Muscle of arm (tissue), 12 donors: ENCODE measurements around the gene CHST13. TPM values are rescaled to one million over a fixed set of nuclear protein-coding genes. Genes with fewer than 3 reads are reported as not detected.

Experiments used
- DNase-seq: peaks from one replicate; pipeline ENCODE4 v3.0.0-alpha.2; 2013
- polyA plus RNA-seq, 12 donors: library from polyadenylated mRNA; unstranded; fragments of 120-200 nt; gene quantifications; one replicate each; pipeline ENCODE4 v1.2.1, GENCODE V29; 2013; ENCODE audit not compliant: insufficient read length in 12 of 12

CHST13 gene
- polyA plus RNA-seq, 12 donors = 0.11 to 24.0 (median 0.21) TPM; not detected in 3

DNA sequence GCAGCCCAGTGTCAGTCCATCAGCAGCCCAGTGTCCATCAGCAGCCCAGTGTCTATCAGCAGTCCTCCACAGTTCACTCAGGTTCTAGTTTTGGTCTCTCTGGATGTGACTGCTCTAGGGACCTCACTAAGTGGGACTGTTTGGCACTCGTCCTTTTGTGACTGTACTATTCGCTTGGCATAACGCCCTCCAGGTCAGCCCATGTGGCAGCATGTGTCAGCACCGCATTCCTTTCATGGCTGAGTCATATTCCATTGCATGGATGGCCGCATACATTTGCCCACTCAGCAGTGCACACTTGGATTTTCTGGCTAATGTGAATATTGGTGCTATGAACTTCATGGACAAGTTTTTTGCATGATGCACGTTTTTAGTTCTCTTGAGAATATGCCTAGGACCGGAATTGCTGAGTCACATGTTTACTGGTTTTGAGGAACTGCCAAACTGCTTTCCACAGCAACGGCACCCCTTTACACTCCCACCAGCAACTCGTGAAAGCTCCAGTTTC, 16.4 kb downstream of the CHST13 start:
- peak; percentile 20 for DNase-seq

- no peak for DNase-seq
Measured at GRCh38 chr3:126540951-126541627, 17.1 kb downstream of the CHST13 start.

- DNase-seq = no peak
Measured at GRCh38 chr3:126541628-126542339, 17.8 kb downstream of the CHST13 start.

DNA sequence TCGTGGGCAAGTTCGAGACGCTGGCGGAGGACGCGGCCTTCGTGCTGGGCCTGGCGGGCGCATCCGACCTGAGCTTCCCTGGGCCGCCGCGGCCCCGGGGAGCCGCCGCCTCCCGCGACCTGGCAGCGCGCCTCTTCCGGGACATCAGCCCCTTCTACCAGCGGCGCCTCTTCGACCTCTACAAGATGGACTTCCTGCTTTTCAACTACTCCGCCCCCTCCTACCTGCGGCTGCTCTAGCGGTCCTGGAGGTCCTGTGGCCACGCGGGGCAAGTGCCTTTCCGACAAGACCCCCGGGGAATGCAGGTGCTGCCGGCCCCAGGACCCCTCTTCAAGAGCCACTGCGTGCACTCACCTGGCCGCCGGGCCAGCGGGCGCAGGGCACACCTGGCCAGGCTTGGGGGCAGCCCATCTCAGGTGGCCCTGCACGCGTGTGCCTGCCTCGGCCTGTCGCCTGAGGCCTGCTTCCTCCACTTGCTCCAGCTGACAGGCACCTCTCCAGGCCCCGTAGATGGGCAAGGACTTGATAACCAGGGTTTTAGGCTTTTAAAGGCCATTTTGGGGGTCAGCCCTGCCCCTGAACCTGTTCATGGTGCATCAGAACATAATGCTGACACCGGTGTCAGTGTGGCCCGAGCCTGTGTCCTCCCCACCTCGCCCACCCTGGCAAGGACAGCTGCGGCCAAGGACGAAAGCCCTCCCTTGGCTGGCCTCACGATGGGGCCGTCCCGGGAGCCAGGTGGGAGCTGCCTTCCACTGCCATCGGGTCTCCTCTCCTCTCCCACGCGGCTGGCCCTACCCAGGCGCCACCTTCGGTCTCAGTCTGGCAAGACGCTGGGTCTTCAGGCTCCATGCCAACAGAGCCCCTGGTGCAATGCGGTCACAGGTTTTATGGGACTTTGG, 18.6 kb downstream of the CHST13 start:
- no peak for DNase-seq

DNA sequence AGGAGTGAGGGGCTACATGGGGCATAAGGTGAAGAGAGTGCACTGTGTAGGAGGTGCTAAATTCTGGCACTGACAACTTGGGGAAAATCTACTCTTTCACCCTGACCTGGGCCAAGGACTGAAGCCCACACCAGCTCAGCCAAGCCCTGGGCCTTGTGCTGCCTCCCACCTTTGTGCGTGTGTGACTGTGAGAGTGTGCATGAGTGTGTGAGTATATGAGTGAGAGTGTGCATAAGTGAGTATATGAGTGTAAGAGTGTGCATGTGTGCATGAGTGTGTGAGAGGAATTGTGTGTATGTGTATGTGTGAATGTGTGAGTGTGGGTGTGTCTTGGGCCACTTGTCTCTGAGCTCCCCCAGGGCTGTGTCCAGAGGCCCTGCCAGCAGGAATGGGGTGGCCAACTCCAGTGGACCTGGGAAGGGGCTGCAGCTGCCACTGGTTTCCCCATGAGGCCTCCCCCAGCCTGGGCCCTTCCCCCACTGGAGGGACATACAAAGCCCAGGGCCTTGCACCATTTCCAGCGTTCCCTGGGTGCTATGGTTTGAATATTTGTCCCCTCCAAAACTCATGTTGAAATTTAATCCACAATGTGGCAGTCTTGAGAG, 19.6 kb downstream of the CHST13 start:
- no peak for DNase-seq

GRCh38 chr3:126544596-126545281, 20.8 kb downstream of the CHST13 start:
- no peak for DNase-seq

DNA sequence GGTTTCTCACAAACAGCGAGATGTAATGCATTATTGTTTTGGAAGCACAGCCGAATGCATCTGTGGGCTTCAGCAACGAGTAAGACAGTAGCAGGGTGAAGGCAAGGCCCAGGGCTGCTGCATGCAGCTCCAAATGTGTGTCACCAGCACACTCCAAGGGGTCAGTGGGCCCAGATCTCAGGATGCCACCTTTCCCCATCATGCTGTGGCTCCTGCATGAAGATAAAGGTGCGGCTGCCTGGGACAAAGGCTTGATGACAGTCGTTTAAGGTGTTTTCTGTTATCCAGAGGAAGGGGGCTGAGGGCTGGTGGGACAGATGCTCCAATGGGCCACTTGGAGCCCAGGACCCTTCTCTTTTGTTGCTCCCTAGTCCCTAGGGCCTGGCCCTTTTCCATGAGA, 21.6 kb downstream of the CHST13 start:
- DNase-seq = no peak

DNA sequence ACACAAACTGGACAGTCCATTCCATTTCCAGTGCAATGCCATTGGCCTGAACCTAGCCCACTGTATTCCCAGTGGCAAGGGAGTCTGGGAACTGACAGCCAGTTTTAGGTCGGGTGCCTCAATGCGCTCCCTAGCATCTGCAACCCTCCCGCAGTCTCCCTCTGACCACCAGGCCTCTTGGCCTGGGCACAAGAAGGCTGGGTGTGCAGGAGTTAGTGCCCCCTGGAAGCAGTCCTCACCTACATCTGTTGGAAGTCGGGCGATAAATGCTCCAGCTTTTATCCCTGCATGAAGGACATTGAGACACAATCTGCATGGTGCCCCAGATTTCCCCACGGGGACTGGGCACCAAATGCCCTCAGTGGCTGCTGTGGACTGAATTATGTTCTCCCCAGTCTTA, 22.1 kb downstream of the CHST13 start:
- DNase-seq = no peak

DNA sequence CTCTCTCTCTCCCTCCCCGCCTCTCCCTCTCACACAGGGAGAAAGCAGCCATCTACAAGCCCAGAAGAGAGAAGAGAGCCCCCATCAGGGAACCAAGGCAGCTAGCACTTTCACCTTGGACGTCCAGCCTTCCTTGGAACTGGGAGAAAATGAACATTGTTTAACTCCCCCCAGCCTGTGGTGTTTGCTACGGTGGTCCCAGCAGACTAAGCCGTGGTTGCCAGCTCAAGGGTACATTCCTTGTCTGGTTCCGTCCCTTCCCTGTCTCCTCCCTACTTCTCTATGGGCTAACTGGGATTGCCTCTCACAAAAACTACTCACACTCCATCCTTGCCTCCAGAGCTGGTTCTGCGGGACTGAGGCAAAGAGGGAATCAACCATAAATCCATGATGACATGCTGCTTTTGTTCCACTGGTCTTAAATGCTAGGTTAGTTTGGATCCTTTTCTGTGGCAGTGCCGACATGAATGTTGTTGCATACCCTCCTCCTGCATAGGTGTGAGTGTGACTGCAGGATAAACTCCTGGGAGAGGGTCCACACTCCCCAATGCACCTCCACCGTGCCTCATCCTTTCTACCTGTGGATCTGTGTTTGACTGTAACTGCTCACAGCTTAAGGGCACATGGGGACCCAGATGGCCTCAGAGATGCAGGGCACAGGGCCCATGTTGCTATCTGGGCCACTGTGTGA, 22.7 kb downstream of the CHST13 start:
- no peak for DNase-seq

- no peak for DNase-seq
Measured at GRCh38 chr3:126547721-126548120, 23.8 kb downstream of the CHST13 start.

GRCh38 chr3:126548556-126549466, 24.9 kb downstream of the CHST13 start:
- DNase-seq = no peak

DNA sequence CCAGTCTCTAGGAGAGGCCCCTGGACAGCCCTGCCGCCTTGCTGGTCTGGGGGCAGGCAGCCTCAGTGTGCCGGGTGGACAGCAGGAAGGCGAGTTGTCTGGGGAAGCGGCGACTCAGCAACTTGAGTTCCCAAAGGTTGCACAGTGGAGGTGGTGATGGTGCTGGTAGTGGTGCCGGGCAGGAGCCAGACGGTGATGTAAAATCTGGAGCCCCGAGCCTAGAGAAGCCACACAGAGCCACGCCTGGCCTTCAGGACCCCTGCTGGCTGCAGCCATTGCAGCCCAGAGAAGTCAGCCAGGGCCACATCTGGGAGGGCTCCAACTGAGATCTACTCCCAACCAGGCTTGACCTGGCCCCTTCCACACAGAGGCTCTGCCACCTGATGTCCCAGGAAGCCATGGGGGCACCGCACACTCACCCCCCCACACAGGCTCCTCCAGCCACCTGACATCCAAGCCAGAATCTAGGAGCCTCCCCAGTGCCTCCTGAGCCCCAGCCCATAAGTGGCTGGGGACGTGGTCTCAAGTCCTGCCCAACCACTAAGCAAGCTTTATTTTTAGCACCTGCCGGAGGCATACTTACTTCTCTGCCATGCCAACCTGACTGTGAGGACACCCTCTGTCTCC, 26.0 kb downstream of the CHST13 start:
- no peak for DNase-seq

- no peak for DNase-seq
Measured at GRCh38 chr3:126550488-126551051, 26.6 kb downstream of the CHST13 start.

DNA sequence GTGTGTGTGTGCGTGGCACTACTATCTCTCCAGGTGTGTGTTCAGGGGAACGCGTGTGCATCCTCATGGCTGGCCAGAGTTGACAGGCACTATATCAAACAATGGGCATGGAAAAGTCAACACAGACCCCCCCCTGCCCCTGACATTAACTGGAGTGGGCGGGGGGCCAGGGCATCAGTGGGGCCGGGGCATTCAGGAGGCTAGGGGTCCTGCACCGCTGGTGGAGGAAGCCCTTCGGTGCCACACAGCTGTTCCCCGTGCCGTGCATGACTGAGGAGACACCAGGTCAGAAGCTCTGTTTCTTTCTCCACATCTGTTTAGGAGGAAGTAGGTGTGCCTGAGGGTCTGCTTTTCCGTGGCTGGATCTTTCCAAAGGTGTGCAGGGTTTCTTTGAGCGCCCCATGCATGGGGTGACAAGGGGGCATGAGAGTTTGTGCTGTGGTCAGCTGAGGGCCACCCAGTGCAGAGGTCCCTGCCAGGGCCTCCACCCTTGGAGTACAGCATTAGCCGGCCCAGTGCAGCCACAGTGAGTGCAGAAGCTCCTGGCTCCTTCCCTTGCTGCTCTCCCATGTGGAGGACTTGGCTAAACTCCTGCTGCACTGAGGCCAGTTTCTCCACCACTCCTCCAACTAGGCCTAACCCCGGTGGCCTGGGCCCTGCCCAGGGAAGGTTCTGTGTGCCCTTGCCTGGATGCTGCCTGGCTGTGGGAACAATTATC, 27.3 kb downstream of the CHST13 start:
- peak; percentile 38 for DNase-seq

- DNase-seq = no peak
Measured at GRCh38 chr3:126551839-126552687, 28.1 kb downstream of the CHST13 start.

DNA sequence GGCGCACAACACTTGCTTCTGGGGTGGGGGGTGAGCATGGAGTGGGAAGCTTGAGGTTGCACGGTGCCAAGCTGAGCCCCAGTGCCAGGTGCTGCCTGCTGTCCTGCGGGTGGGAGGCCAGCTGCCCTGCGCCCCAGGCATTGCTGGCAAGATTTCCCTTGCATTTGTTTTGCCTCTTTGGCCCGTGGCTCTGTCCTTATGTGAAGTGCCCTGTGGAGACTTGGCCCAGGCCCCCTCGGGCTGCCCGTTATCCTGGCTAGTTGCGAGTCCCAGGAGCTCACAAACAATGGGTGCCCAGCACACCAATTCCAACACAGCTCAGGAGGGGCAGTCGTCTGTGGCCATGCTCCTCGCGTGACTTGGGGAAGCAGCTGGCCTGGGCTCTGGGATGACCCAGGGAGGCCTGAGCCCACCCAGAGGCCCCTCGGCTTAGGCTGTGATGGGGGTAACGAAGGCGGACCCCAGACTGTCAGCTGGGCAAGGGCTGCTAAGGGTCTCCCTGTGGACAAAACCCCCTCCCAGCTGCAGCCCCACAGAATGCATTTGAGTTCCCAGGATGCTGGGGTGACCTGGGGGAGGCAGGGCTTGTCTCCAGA, 28.8 kb downstream of the CHST13 start:
- no peak for DNase-seq
